A549 (cell line): ENCODE results near the gene CD300LF.

Experiments
- BHLHE40 ChIP-seq: IDR thresholded peaks from 2 replicates; pipeline ENCODE4 v1.6.1; 2012; ENCODE audit warnings: low read depth, low read length, inconsistent platforms
- CHD4 ChIP-seq: fragments of 200-600 bp; sonication (generic); IDR thresholded peaks from 2 replicates; pipeline ENCODE4 v1.6.1; 2016; ENCODE audit warnings: antibody characterized with exemption, mild to moderate bottlenecking, borderline replicate concordance
- ESRRA ChIP-seq: fragments of 150-350 bp; IDR thresholded peaks from 2 replicates; pipeline ENCODE4 v1.6.1; 2014; ENCODE audit warnings: mild to moderate bottlenecking, low read length, borderline replicate concordance
- HOXA7 ChIP-seq: fragments of 250-450 bp; sonication (Bioruptor Pico); IDR thresholded peaks from 2 replicates; pipeline ENCODE4 v1.5.0; 2020; ENCODE audit warnings: mild to moderate bottlenecking, moderate library complexity
- MAZ ChIP-seq: fragments of 150-350 bp; IDR thresholded peaks from 2 replicates; pipeline ENCODE4 v1.6.1; 2014; ENCODE audit warnings: antibody characterized with exemption, low read depth, low read length, borderline replicate concordance
- MYC ChIP-seq: IDR thresholded peaks from 2 replicates; pipeline ENCODE4 v1.6.1; 2012; ENCODE audit warnings: mild to moderate bottlenecking, inconsistent platforms, low read length, improper control_type of control experiment, borderline replicate concordance
- NFE2L2 ChIP-seq: fragments of 150-350 bp; conservative IDR thresholded peaks from 2 replicates; pipeline ENCODE4 v1.6.1; 2014; ENCODE audit warnings: low read length
- POLR2A ChIP-seq: IDR thresholded peaks from 2 replicates; pipeline ENCODE4 v1.6.1; 2012; ENCODE audit warnings: mild to moderate bottlenecking, low read length
- POLR2AphosphoS2 ChIP-seq: conservative IDR thresholded peaks from 2 replicates; pipeline ENCODE4 v1.6.1; 2012; ENCODE audit warnings: low read length, improper control_type of control experiment, inconsistent platforms
- RAD21 ChIP-seq, 2 experiments: fragments of >200 bp in 1 of 2; sonication (Bioruptor Twin) in 1 of 2; formaldehyde crosslinking in 1 of 2; IDR thresholded peaks in 1 of 2; conservative IDR thresholded peaks in 1 of 2; 2 replicates in 1 of 2; 3 replicates in 1 of 2; pipeline ENCODE4 v1.6.1; 2012 to 2018; ENCODE audit warnings: inconsistent platforms in 1 of 2
- ZFP36 ChIP-seq: fragments of 450-650 bp; IDR thresholded peaks from 2 replicates; pipeline ENCODE4 v1.6.1; 2014; ENCODE audit warnings: borderline replicate concordance; ENCODE audit not compliant: partially characterized antibody
- ZSCAN20 ChIP-seq: fragments of 250-450 bp; sonication (Bioruptor Pico); IDR thresholded peaks from 2 replicates; pipeline ENCODE4 v1.8.0; 2022; ENCODE audit warnings: mild to moderate bottlenecking, moderate library complexity
- TF ChIP-seq, protein P1 (sequence below): IDR thresholded peaks from 2 replicates; pipeline ENCODE4 v1.6.1; 2012
- TF ChIP-seq, protein P2 (sequence below): fragments of >200 bp; sonication (Bioruptor Twin); formaldehyde crosslinking; IDR thresholded peaks from 3 replicates; pipeline ENCODE4 v1.5.1; 2016

DNA sequence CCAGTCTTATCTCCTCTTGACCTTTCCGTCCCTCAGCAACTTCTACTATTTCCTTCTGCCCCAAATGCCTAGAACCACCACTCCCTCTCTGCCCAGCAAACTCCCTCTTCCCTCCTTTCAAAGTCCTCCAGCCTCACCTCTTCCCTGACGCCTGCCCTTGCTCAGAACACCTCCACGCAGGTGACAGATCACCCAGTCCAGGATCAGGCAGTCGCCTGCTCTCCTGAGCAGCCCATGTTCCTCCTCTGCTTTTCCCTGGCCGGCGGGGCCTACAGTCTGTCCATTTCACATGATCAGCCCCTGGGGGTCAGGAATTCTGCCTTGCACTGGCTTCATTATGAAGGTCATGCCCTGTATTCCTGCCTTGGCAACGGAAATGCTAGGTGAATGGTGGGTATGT, 422 bp downstream of the CD300LF start:
- TF ChIP-seq MAZ (no peak), POLR2A (no peak), HOXA7 (CRISPR knock-in tag) (no peak), ZSCAN20 (CRISPR knock-in tag) (no peak), NFE2L2 (no peak), POLR2AphosphoS2 (no peak), BHLHE40 (no peak), RAD21 (conservative IDR thresholded peaks at IDR 0.05 in 1 of 2, IDR thresholded peaks at IDR 0.05 in 1 of 2) (no peak), MYC (no peak), ESRRA (no peak), ZFP36 (no peak), CHD4 (no peak)
- TF ChIP-seq, protein P1, sequence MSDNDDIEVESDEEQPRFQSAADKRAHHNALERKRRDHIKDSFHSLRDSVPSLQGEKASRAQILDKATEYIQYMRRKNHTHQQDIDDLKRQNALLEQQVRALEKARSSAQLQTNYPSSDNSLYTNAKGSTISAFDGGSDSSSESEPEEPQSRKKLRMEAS: no peak
- TF ChIP-seq, protein P2, sequence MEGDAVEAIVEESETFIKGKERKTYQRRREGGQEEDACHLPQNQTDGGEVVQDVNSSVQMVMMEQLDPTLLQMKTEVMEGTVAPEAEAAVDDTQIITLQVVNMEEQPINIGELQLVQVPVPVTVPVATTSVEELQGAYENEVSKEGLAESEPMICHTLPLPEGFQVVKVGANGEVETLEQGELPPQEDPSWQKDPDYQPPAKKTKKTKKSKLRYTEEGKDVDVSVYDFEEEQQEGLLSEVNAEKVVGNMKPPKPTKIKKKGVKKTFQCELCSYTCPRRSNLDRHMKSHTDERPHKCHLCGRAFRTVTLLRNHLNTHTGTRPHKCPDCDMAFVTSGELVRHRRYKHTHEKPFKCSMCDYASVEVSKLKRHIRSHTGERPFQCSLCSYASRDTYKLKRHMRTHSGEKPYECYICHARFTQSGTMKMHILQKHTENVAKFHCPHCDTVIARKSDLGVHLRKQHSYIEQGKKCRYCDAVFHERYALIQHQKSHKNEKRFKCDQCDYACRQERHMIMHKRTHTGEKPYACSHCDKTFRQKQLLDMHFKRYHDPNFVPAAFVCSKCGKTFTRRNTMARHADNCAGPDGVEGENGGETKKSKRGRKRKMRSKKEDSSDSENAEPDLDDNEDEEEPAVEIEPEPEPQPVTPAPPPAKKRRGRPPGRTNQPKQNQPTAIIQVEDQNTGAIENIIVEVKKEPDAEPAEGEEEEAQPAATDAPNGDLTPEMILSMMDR: no peak
